ENCODE results near the gene FAM181A.

Gene FAM181A

GRCh38 chr14:93955850-93956481, 28.8 kb downstream of the FAM181A start:
- Histone ChIP-seq H3K27ac (ENCODE audit: low read length) (no peak overlapping the region), H2AFZ (ENCODE audit: low read depth, low read length) (no peak overlapping the region), H3K4me3 (ENCODE audit: low read depth in 1 of 2, low read length in 2 of 2) (no peak overlapping the region), H3K9ac (ENCODE audit: low read depth, low read length) (no peak overlapping the region), H3K9me3 (ENCODE audit: insufficient read depth, low read length, severe bottlenecking) (no peaks in the 10 kb centered on the region), H4K20me1 (ENCODE audit: insufficient read depth, low read length) (peaks cover 11% of the 10 kb centered on the region; the same call in 1 of the 2 replicates), H3K4me1 (ENCODE audit: insufficient read depth, low read length) (no peaks in the 10 kb centered on the region), H3K79me2 (ENCODE audit: insufficient read depth, low read length) (no peaks in the 10 kb centered on the region), H3K36me3 (ENCODE audit: insufficient read depth, low read length) (no peaks in the 10 kb centered on the region), H3K4me2 (ENCODE audit: insufficient read depth, low read length) (no peak overlapping the region), H3K27me3 (ENCODE audit: insufficient read depth, low read length, poor library complexity) (no peaks in the 10 kb centered on the region)
- no peak for ATAC-seq (ENCODE audit: insufficient read depth, low read depth)
- DNase-seq: no peak
- TF ChIP-seq CTCF (IDR thresholded peaks at IDR 0.05; ENCODE audit: borderline replicate concordance, extremely low read depth, low read length, poor library complexity, severe bottlenecking) (no peak), EZH2 (IDR thresholded peaks at IDR 0.05; ENCODE audit: borderline replicate concordance, low read depth, low read length, severe bottlenecking) (no peak)

GRCh38 chr14:93956514-93957332, 29.6 kb downstream of the FAM181A start:
- H3K9ac ChIP-seq (ENCODE audit: low read depth, low read length): no peak overlapping the region
- H3K4me3 ChIP-seq (ENCODE audit: low read depth in 1 of 2, low read length in 2 of 2): no peak overlapping the region
- TF ChIP-seq EZH2 (IDR thresholded peaks at IDR 0.05; ENCODE audit: borderline replicate concordance, low read depth, low read length, severe bottlenecking): no peak
- TF ChIP-seq CTCF (IDR thresholded peaks at IDR 0.05; ENCODE audit: borderline replicate concordance, extremely low read depth, low read length, poor library complexity, severe bottlenecking): no peak
- no peaks in the 10 kb centered on the region for H3K9me3 ChIP-seq (ENCODE audit: insufficient read depth, low read length, severe bottlenecking)
- no peaks in the 10 kb centered on the region for H3K36me3 ChIP-seq (ENCODE audit: insufficient read depth, low read length)
- H2AFZ ChIP-seq (ENCODE audit: low read depth, low read length): no peak overlapping the region
- H3K79me2 ChIP-seq (ENCODE audit: insufficient read depth, low read length): no peaks in the 10 kb centered on the region
- no peaks in the 10 kb centered on the region for H3K4me1 ChIP-seq (ENCODE audit: insufficient read depth, low read length)
- no peak for DNase-seq
- ATAC-seq (ENCODE audit: insufficient read depth, low read depth): no peak
- H3K27ac ChIP-seq (ENCODE audit: low read length): no peak overlapping the region
- peaks cover 11% of the 10 kb centered on the region; the same call in 1 of the 2 replicates for H4K20me1 ChIP-seq (ENCODE audit: insufficient read depth, low read length)
- H3K27me3 ChIP-seq (ENCODE audit: insufficient read depth, low read length, poor library complexity): no peaks in the 10 kb centered on the region
- no peak overlapping the region for H3K4me2 ChIP-seq (ENCODE audit: insufficient read depth, low read length)

- H2AFZ ChIP-seq (ENCODE audit: low read depth, low read length): no peak overlapping the region
- no peaks in the 10 kb centered on the region for H3K9me3 ChIP-seq (ENCODE audit: insufficient read depth, low read length, severe bottlenecking)
- no peaks in the 10 kb centered on the region for H3K79me2 ChIP-seq (ENCODE audit: insufficient read depth, low read length)
- no peak overlapping the region for H3K9ac ChIP-seq (ENCODE audit: low read depth, low read length)
- H4K20me1 ChIP-seq (ENCODE audit: insufficient read depth, low read length): peaks cover 11% of the 10 kb centered on the region; the same call in 1 of the 2 replicates
- H3K4me2 ChIP-seq (ENCODE audit: insufficient read depth, low read length): no peak overlapping the region
- H3K4me1 ChIP-seq (ENCODE audit: insufficient read depth, low read length): no peaks in the 10 kb centered on the region
- DNase-seq: no peak
- TF ChIP-seq CTCF (IDR thresholded peaks at IDR 0.05; ENCODE audit: borderline replicate concordance, extremely low read depth, low read length, poor library complexity, severe bottlenecking) (no peak), EZH2 (IDR thresholded peaks at IDR 0.05; ENCODE audit: borderline replicate concordance, low read depth, low read length, severe bottlenecking) (no peak)
- ATAC-seq (ENCODE audit: insufficient read depth, low read depth): no peak
- no peaks in the 10 kb centered on the region for H3K36me3 ChIP-seq (ENCODE audit: insufficient read depth, low read length)
- H3K4me3 ChIP-seq (ENCODE audit: low read depth in 1 of 2, low read length in 2 of 2): no peak overlapping the region
- H3K27me3 ChIP-seq (ENCODE audit: insufficient read depth, low read length, poor library complexity): no peaks in the 10 kb centered on the region
- no peak overlapping the region for H3K27ac ChIP-seq (ENCODE audit: low read length)
Measured at GRCh38 chr14:93957333-93957710, 30.2 kb downstream of the FAM181A start.

Data from DND-41 (cell line).